Cerebellar nuclear complex (tissue), 1 donor: ENCODE measurements around the gene WDFY1.

Source experiments
- DNase-seq, 2 experiments: peaks; one replicate each; lab custom pipeline; 2025; lab: John Stamatoyannopoulos, UW

Gene WDFY1

GRCh38 chr2:223944703-223945531 lies at the start of gene WDFY1:
Gene WDFY1 (minus strand): TSS chr2:223945335. CDS start chr2:223945284, 51 bp downstream.
- DNase-seq = peak; percentile 9 to 63

GRCh38 chr2:223994562-223995162 lies 49.5 kb upstream of the WDFY1 start:
- no peak for DNase-seq

GRCh38 chr2:223993634-223994232 lies 48.6 kb upstream of the WDFY1 start:
- DNase-seq = no peak

- no peak for DNase-seq
Observed at GRCh38 chr2:223991611-223992010, 46.5 kb upstream of the WDFY1 start.

GRCh38 chr2:223989856-223990232 lies 44.7 kb upstream of the WDFY1 start:
- DNase-seq = no peak

GRCh38 chr2:223989206-223989855 lies 44.2 kb upstream of the WDFY1 start:
- no peak for DNase-seq

GRCh38 chr2:223981241-223981640 lies 36.1 kb upstream of the WDFY1 start:
- DNase-seq = no peak

- DNase-seq = no peak
Observed at GRCh38 chr2:223980803-223981202, 35.7 kb upstream of the WDFY1 start.

- no peak for DNase-seq
Observed at GRCh38 chr2:223980397-223980735, 35.2 kb upstream of the WDFY1 start.

GRCh38 chr2:223979730-223980396 lies 34.7 kb upstream of the WDFY1 start:
- DNase-seq = no peak

- no peak for DNase-seq
Observed at GRCh38 chr2:223978451-223978850, 33.3 kb upstream of the WDFY1 start.

GRCh38 chr2:223976635-223977226 lies 31.6 kb upstream of the WDFY1 start:
- no peak for DNase-seq

GRCh38 chr2:223973606-223974005 lies 28.5 kb upstream of the WDFY1 start:
- DNase-seq = no peak

GRCh38 chr2:223972656-223973102 lies 27.5 kb upstream of the WDFY1 start:
- DNase-seq = no peak

GRCh38 chr2:223971731-223972130 lies 26.6 kb upstream of the WDFY1 start:
- no peak for DNase-seq

- no peak for DNase-seq
Observed at GRCh38 chr2:223970343-223971128, 25.4 kb upstream of the WDFY1 start.

- DNase-seq = no peak
Observed at GRCh38 chr2:223969856-223970255, 24.7 kb upstream of the WDFY1 start.

- no peak for DNase-seq
Observed at GRCh38 chr2:223969315-223969714, 24.2 kb upstream of the WDFY1 start.

- DNase-seq = no peak
Observed at GRCh38 chr2:223967981-223968380, 22.8 kb upstream of the WDFY1 start.

- DNase-seq = no peak
Observed at GRCh38 chr2:223959688-223960087, 14.6 kb upstream of the WDFY1 start.
